Right kidney (tissue), 1 donor: Measurements from ENCODE around the gene CD151.

Experiments used
- DNase-seq: peaks from one replicate; pipeline ENCODE4 v3.0.0-alpha.2; 2016

CD151 gene

DNA sequence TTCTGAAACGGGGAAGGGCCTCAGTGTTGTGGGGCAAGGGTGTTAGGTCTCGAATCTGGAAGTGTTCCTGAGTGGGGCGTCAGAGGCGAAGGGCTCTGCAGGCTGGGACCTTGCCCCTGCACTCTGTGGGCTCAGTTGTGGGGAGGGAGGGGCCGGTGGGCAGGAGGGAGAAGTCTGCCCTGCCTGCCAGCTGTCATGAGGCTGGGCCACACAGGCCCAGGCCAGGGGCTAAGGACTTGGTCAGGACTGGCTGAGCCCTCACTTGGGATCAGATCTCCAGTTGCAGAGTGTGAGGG lies 4.9 kb upstream of the CD151 start, which contains the start of gene CRACR2B:
Gene CRACR2B, plus strand, starts transcription at position 23 of the 296 bp plus-strand sequence. CDS start 689 bp downstream, outside the sequence.
- no peak for DNase-seq

DNA sequence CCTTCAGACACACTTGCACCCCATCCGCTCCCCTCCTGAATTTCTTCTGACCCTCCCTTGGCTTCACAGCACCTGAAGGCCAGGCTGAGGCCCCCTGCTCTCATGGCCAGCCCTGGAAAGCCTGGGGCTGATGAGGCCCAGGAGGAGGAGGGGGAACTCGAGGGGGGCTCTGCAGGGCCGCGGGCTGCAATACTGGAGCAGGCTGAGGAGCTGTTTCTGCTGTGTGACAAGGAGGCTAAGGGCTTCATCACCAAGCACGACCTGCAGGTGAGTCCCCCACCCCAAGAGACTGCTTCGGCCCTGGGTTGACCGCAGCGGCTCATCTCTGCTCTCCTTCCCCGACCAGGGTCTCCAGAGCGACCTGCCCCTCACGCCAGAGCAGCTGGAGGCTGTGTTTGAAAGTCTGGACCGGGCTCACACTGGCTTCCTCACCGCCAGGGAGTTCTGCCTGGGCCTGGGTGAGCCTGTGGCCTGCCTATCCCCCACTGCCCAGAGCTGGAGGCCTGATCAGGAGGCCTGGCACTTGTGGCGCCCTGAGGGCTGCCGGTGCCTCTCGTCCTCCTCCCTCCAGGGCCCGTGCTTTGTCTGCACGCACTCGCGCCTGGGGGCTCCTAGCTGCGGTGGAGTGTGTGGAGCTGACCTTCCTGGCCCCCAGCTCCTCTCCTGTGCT lies 4.1 kb upstream of the CD151 start:
- peak; percentile 51 for DNase-seq

DNA sequence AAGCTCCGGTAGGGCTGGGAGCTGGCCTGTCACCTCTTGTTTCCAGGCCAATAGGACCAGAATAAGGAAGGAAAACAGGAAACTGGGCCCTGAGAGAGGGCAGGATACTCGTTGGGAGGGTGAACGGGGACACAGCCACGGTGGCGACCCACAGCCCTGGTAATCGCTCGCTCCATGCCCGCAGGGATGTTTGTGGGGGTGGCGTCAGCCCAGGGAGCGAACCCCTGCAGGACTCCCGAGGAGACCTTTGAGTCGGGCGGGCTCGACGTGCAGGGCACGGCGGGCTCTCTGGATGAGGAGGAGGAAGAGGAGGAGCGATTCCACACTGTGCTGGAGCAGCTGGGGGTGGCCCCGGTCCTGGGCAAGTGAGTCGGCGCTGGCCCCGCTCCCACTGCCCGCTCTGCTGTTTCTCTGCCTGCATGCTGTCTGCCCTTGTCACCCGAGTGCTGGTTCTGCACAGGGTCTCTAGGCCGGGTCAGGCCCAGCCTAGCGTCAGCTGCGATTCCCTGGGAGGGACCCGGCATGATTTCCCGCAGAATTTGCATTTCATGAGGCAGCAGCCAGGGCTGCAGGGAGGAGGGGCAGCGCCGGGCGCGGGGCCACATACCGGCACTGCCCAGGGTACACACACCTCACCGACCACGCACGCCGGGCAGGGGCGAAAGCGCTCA lies 3.4 kb upstream of the CD151 start:
- DNase-seq, result peak; percentile 67

DNA sequence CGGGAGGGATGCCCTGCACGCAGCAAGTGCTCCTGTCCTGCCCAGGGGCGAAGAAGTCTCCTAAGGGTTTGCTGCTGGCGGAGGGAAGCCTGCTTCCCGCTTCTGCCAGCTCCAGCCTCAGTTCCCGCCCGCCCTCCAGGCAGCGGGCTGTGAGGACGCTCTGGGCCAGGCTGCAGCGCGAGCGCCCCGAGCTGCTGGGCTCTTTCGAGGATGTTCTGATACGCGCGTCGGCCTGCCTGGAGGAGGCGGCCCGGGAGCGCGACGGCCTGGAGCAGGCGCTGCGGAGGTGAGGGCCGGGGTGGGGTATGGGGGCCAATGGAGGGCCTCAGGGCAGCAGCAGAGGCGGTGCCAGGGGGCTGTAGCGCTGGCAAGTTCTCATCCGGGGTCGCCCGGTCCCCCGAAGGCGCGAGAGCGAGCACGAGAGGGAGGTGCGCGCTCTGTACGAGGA lies 2.9 kb upstream of the CD151 start:
- DNase-seq, result no peak

DNA sequence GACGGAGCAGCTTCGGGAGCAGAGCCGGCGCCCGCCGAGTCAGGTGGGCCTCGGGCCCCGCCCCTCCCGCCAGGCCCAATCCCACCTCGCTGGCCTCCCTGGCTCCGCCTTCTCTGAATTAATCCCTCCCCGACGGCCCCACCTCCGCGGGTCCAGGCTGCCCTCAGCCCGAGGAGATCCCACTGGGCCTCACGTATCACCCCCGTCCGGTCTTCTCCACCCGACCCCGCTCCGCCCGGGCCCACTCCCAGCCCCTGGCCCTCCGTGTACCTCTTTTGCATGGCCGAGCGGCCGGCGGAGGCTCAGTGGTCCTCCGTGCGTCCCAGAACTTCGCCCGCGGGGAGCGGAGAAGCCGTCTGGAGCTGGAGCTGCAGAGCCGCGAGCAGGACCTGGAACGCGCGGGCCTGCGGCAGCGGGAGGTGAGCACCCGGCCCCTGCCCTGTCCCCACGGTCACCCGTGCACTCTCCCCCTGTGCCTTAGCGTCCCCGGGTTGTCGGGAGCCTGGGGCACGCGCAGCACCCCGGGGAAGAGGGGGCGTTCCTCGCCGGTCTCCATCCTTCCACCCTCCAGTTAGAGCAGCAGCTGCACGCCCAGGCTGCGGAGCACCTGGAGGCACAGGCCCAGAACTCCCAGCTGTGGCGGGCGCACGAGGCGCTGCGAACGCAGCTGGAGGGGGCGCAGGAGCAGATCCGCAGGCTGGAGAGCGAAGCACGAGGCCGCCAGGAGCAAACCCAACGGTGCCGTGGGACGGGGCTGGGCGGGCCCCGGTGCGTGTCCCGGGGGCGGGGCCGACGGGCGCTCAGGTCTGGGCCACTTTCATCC lies 2.2 kb upstream of the CD151 start:
- peak; percentile 83 for DNase-seq

DNA sequence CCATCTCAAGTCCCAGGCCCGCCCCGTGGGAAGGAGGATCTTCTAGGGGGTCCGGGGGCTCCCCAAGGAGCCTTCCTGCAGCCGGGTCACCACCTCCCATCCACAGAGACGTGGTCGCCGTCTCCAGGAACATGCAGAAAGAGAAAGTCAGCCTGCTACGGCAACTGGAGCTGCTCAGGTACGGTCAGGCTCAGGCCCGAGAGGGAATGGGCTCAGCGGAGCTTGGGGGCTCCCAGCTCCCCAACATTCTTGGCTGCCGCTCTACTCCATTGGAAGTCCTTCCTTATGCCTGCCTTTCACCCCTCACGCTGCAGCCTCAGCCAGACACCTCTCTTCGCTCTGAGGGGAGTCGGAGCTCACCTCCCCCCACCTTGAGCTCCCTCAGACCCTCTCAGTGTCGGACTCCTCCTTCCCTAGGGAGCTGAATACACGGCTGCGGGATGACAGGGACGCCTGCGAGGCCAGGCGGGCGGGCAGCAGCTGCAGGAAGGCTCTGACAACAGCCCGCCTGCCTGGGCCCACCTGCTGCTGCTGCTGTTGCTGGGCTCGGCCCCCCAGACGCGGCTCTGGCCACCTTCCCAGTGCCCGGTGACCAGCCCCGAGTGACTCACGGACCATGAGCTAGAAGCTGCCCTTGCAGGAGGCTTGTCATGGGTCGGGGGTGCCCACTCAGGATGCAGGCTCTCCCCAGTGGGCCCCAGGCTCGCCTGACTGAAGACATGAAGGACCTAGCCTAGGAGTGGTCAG lies 1.5 kb upstream of the CD151 start:
- DNase-seq, result no peak

DNA sequence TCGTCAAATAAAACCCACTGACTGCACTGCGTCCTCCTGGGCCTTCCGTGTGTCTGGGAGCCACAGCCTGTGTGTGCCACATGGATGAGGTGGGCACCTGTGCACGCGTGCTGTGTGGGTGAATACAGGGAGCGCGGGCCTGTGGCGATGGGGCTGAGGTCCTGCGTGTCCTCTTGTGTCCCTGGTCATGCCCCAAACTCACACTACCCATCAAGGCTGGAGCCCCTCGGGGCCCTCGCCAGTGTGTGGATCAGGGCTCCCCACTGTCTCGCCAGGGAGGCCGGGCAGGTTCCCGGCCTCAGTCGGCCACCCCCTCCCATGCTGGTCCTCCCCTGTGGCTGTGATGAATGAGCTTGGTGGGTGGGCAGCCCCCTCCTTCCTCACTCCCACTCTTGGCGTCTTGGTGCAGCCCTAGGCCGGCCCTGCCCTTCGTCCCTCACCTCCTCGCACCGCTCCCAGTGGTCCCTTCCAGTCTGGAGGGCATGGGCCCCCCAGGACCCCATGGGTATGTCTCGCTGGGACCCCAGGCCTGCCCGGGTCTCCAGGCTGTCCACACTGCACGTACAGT lies 707 bp upstream of the CD151 start:
- no peak for DNase-seq

DNA sequence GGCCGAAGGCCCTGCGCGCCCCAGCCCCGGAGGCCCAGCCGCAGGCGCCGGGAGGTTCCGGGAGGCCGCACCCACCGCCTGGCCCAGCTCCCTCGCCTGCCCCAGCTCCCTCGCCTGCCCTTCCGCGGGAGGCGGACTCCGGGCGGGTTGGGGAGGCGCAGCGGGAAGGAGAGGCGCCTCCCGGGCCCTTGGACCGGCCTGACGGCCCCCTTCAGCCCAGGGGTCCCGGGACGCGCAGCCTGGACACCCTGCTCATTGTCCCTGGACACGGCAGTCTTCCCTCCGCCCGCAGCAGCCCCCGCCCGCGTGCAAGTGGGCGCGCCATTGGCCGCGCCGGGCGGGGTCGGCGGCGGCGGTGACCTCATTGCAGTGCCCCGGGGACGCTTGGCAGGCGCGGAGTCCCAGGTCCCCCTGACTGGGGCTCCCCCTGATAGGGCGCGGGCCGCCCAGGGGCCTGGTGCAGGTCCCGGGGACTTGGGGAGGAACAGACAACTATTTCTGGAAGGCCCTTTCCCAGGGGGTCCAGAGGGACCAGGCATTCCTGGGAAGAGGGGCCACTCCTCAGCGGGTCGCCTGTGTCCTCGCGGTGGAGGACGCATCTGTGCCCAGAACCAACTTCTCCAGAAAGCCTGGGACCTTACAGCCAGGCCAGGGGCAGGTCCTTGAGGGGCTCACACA lies 501 bp downstream of the CD151 start:
- DNase-seq, result peak; percentile 82

DNA sequence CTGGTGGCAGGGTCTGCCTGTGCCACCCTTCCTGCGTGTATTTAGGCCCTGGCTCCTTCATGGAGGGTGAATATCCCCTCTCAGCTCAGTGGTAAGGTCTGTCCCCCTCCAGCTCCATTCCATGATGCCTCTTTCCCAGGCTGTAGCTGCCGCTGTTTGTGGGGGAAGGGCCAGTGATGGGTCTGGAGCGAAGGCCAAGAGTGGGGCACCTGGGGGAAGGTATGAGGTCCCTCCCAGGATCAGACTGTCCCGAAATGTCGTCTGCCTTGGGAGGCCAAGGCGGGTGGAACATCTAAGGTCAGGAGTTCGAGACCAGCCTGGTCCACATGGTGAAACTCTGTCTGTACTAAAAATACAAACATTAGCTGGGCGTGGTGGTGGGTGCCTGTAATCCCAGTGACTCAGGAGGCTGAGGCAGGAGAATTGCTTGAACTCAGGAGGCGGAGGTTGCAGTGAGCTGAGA lies 1.1 kb downstream of the CD151 start:
- no peak for DNase-seq

DNA sequence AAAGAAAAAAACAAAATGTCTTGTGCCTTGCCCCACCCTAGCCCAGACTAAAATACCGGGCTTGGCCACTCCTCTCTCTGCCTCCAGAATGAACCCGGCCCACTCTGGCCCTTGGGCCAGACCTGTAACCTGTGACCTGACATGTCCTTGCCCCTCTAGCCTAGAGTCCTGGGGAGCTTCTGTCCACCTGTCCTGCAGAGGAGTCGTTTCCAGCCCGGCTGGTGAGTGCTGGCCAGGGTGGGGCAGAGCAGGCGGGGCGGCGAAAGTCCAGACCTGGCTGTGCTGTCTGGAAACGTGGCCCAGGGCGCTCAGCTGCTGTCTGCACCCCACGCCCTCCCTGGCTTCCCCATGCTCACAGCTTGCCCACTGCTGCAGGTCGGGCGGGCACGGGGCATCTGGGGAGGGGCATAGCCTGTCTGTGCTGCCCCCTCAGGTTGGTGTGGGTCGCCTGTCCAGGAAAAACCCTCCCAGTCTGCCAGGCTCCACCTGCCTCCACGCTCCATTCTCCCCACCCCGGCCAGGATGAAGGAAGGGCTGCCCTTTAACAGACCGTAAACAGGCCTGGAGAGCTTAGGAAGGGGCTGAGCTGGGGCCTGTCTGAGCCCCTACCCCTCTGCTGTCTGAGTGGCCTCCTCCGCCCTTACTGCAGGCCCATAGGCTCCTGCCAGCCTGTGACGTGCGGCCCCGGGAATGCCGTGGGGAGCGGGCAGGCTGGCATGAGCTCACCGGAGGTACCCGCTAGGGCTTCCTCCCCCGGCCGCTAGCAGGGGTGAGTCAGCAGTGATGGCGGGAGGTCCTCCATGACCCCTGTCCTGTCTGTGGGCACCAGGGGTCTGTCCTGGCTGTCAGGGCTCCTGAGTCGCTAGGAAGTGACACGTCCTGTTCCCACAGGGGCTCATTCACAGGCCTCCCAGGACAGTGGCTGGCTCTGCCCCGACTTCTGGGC lies 1.9 kb downstream of the CD151 start:
- peak; percentile 67 for DNase-seq

DNA sequence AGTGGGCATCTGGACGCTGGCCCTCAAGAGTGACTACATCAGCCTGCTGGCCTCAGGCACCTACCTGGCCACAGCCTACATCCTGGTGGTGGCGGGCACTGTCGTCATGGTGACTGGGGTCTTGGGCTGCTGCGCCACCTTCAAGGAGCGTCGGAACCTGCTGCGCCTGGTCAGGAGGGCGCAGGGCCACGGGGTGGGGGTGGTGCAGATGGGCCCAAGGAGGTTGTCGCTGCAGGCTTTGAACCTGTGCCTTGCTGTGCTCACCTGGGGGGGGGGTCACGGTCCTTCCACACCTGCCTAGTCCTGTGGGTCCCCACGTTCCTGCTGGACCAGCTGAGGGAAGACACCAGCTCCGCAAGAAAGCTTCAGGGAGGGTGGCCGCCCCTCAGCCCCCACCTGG lies 3.5 kb downstream of the CD151 start:
- no peak for DNase-seq

DNA sequence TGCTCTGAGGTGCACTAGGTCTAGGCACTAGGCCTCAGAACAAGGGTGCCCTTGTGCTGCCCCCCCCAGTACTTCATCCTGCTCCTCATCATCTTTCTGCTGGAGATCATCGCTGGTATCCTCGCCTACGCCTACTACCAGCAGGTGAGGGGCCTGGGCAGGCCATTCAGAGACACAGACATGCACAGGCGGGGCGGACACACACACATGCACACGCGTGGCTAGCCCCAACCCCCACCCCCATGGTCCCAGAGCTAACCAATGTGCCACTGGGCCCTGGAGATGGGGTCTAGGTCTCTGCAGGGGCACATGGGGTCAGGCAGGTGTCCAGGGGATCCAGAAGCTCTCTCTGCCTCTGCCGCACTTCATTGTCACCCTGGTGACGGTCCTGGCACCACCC lies 3.9 kb downstream of the CD151 start:
- no peak for DNase-seq

DNA sequence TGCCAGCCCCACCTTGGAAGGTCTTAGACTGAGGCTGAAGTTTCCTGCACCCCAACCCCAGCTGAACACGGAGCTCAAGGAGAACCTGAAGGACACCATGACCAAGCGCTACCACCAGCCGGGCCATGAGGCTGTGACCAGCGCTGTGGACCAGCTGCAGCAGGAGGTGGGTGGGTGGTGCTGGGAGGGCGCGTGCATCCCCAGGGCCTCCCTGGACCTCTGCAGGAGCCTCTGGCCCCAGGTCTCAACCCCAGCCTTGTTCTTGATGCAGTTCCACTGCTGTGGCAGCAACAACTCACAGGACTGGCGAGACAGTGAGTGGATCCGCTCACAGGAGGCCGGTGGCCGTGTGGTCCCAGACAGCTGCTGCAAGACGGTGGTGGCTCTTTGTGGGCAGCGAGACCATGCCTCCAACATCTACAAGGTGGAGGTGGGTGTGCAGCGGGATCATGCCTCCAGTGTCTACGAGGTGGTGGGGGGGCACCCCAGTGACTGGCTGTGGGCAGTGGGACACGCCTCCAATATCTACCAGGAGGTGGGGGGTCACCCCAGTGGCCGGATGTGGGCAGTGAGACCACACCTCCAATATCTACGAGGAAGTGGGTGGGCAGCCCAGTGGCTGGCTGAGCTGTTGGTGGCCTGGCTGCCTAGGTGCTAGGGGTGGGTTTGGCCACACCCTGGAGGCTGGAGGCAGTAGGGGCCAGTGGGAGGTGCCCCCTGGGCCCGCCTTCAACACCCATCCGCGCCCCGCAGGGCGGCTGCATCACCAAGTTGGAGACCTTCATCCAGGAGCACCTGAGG lies 4.6 kb downstream of the CD151 start:
- no peak for DNase-seq

DNA sequence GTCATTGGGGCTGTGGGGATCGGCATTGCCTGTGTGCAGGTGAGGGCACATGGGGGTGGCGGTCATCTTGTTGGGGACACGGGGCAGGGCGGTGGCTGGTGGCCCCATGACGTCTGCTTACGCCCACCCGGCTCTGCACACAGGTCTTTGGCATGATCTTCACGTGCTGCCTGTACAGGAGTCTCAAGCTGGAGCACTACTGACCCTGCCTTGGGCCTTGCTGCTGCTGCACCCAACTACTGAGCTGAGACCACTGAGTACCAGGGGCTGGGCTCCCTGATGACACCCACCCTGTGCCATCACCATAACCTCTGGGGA lies 5.2 kb downstream of the CD151 start:
- DNase-seq, result no peak

DNA sequence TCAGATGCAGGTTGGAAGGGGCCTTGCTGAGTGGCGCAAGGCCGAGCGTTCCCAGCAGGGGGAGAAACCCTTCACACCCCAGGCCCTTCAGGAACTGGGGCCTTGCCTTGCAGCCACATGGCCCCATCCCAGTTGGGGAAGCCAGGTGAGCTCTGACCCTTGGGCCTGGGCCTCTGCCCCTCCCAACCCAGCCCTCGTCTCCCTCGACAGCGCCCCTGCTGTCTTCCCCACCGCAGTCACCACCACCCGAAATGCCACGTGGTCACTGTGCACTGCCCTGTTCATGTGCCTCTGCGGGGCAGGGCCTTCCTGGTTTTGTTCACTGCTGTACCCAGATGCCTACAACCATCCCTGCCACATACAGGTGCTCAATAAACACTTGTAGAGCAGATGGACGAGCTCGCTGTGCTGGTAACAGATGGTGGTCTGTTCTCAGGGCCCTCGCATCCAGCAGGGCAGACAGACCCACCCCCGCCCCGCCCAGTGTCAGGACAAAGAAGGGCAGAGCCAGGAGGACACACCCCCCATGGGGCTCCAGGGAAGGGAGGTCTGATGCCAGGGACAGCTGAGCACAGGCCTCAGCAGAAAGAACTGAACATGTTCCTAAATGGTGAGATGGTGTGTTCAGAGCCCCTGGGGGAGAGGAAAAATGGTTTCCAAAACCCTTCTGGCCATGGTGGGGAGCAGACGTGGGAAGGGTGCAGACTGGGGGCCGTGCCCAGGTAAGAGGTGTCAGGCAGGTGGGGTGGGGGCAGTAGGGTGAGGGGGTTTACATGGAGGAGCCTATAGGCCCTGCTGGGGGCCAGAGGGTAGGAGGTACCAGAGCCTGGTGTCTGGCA lies 5.9 kb downstream of the CD151 start:
- DNase-seq, result no peak

DNA sequence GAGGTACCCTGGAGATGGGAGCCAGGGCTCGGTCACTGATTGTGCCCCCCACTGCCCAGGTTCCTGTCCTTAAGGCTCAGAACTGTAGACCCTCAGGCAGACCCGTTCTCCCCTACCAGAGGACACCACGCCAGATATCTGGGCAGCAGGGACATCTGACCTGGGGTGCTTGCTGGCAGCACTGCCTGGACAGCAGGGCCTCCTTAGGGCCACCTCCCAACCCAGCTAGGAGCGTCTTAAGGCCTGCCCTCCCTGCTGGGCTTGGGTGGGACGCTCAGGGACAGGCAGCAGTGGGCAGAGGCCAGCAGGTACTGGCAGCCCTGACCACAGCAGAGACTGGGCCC lies 6.5 kb downstream of the CD151 start:
- DNase-seq, result no peak

DNA sequence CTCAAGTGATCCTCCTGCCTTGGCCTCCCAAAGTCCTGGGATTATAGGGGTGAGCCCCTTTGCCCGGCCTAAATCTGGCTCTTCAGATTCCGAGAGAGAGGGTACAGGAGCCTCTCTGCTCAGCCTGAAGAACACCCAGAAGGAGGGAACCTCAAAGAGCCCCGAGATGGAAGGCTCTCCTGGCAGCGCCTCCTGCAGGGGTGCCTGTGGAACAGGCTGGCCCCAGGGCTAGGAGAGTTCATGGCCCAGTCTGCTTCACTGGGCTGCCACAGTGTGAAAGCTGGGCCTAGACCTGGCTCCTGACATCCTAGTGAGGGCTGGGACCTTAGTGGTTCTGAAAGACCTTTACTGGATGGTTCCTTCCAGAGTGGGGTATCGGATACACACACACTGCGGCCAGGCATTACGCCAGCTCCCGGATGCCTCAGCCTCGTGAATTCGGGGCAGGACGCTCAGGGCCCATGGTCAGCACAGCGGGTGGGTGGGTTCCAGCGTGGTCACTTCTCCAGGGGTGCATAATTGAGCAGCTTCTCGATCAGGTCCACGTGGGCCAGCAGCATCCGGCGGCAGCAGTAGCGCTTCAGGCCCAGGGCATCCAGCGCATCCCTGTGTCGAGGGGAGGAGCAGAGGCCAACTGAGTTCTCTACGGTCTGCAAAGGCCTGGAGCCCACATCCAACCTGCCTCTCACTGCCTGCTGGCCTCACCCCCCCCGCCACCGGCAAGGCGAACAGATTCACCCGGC lies 7.3 kb downstream of the CD151 start:
- no peak for DNase-seq

DNA sequence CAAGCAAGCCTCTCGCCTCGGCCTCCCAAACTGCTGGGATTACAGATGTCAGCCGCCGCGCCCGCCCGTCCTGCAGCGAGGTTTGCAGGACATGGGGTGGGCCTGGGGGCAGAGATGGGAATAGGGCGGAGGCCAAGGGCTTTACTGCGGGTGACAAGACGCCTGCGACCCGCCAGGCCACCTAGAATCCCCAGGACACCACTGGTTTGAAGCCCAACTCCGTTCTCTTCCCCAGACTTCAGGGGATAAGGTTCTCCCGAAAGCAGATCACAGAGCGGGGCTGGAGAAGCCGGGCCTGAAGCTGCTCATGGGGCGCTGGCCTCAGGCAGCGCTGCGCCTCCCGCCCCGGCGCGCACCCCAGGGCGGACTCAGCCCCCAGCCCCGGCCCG lies 9.2 kb downstream of the CD151 start:
- DNase-seq, result peak; percentile 69
